DND-41 (cell line): ENCODE results near the gene POLE2.

Experiments used
- ATAC-seq: fragments of 200-7000 bp; cut with Tn5 transposase; 3 replicates; pipeline ENCODE4 v1.9.1; 2021; ENCODE audit warnings: low read depth; ENCODE audit not compliant: insufficient read depth
- DNase-seq: peaks from one replicate; pipeline ENCODE4 v3.0.0-alpha.2; 2020
- H2AFZ ChIP-seq: 2 replicates; pipeline ENCODE4 v1.6.0; 2012; ENCODE audit warnings: low read depth, low read length
- H3K27ac ChIP-seq: 2 replicates; pipeline ENCODE4 v1.5.1; 2012; ENCODE audit warnings: low read length, inconsistent platforms
- H3K27me3 ChIP-seq: fragments of 200-600 bp; sonication (generic); 2 replicates; pipeline ENCODE4 v1.6.0; 2012; ENCODE audit warnings: low read length, mild to moderate bottlenecking, inconsistent platforms; ENCODE audit not compliant: insufficient read depth, poor library complexity
- H3K36me3 ChIP-seq: 2 replicates; pipeline ENCODE4 v1.5.1; 2012; ENCODE audit warnings: low read length, inconsistent platforms; ENCODE audit not compliant: insufficient read depth
- H3K4me1 ChIP-seq: 2 replicates; pipeline ENCODE4 v1.5.1; 2012; ENCODE audit warnings: mild to moderate bottlenecking, low read length; ENCODE audit not compliant: insufficient read depth
- H3K4me2 ChIP-seq: 2 replicates; pipeline ENCODE4 v1.6.0; 2012; ENCODE audit warnings: mild to moderate bottlenecking, moderate library complexity, low read length, inconsistent platforms; ENCODE audit not compliant: insufficient read depth
- H3K4me3 ChIP-seq, 2 experiments: fragments of 200-600 bp in 1 of 2; shearing (Covaris generic) in 1 of 2; 2 replicates each; pipeline ENCODE4 v1.5.1; 2012 to 2016; ENCODE audit warnings: inconsistent platforms in 2 of 2, low read length in 2 of 2, mild to moderate bottlenecking in 2 of 2, low read depth in 1 of 2, moderate library complexity in 1 of 2
- H3K79me2 ChIP-seq: 2 replicates; pipeline ENCODE4 v1.6.0; 2012; ENCODE audit warnings: low read length, inconsistent platforms; ENCODE audit not compliant: insufficient read depth
- H3K9ac ChIP-seq: 2 replicates; pipeline ENCODE4 v1.6.0; 2012; ENCODE audit warnings: low read depth, mild to moderate bottlenecking, inconsistent platforms, low read length, moderate library complexity
- H3K9me3 ChIP-seq: 2 replicates; pipeline ENCODE4 v1.5.1; 2012; ENCODE audit warnings: low read length, moderate library complexity, mild to moderate bottlenecking, inconsistent platforms; ENCODE audit not compliant: insufficient read depth, severe bottlenecking
- H4K20me1 ChIP-seq: 2 replicates; pipeline ENCODE4 v1.6.0; 2012; ENCODE audit warnings: low read length; ENCODE audit not compliant: insufficient read depth
- EZH2 ChIP-seq: IDR thresholded peaks from 3 replicates; pipeline ENCODE4 v1.6.1; 2012; ENCODE audit warnings: borderline replicate concordance, low read depth, mild to moderate bottlenecking, moderate library complexity, low read length, inconsistent platforms; ENCODE audit not compliant: severe bottlenecking
- TF ChIP-seq, protein P1 (sequence below): IDR thresholded peaks from 2 replicates; pipeline ENCODE4 v1.5.1; 2012; ENCODE audit warnings: borderline replicate concordance, low read length, moderate library complexity, mild to moderate bottlenecking; ENCODE audit not compliant: poor library complexity, severe bottlenecking; ENCODE audit errors: extremely low read depth

The POLE2 gene

DNA sequence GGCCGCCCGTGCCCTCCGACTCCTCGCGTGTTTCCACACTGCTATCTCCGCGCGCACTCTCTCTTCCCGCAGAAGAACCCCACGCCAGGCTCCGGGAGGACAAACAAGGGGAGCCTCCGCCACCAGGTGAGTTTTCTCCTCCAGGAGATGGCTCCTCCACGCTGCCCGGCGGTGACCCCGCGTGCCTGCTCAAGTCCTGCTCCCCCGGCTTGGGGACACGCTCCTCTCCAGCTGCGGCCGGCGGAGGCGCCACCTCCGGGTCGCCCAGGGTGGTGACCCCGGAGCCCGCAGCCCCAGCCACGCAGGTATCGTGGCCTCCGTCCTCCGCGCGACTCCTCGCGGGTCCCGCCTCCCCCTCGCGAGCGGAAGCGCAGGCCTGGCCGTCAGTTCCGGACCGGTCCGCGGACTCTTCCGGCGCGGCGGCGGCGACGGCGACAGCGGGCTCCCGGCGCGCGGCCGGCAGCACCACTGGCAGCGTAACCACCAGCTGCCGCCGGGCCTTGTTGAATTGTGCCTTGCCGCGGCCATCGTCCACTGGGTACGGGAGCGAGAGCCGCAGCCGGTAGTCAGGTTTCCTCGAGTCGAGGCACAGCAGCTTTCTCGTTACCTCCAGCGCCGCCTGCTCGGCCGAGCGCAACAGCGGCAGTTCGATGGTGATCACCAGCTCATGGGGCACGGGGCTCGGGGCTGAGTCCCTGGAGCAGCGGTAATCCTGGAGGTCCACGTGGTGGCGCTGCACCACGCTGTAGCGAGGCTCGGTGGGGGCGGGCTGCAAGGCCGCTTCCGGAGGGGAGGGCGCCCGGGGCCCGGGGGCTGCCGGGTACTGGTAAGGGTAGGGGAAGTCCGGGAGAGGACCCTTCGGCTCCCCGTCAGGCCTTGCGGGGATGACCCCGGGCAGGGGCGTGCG, 54.1 kb downstream of the POLE2 start:
- H3K4me1 ChIP-seq: peaks cover 57% of the 10 kb centered on the region
- no peaks in the 10 kb centered on the region for H3K9me3 ChIP-seq
- H3K4me2 ChIP-seq: peak overlapping the region; percentile 90
- H3K9ac ChIP-seq: peak overlapping the region; percentile 90
- peak overlapping the region; percentile 95 for H2AFZ ChIP-seq
- TF ChIP-seq, protein P1, sequence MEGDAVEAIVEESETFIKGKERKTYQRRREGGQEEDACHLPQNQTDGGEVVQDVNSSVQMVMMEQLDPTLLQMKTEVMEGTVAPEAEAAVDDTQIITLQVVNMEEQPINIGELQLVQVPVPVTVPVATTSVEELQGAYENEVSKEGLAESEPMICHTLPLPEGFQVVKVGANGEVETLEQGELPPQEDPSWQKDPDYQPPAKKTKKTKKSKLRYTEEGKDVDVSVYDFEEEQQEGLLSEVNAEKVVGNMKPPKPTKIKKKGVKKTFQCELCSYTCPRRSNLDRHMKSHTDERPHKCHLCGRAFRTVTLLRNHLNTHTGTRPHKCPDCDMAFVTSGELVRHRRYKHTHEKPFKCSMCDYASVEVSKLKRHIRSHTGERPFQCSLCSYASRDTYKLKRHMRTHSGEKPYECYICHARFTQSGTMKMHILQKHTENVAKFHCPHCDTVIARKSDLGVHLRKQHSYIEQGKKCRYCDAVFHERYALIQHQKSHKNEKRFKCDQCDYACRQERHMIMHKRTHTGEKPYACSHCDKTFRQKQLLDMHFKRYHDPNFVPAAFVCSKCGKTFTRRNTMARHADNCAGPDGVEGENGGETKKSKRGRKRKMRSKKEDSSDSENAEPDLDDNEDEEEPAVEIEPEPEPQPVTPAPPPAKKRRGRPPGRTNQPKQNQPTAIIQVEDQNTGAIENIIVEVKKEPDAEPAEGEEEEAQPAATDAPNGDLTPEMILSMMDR: peak; percentile 92
- TF ChIP-seq EZH2: no peak
- H4K20me1 ChIP-seq: peaks cover 14% of the 10 kb centered on the region
- peak overlapping the region; percentile 83 for H3K27ac ChIP-seq
- H3K27me3 ChIP-seq: no peaks in the 10 kb centered on the region
- H3K4me3 ChIP-seq: peak overlapping the region; percentile 94 to 98
- DNase-seq: peak; percentile 95
- peaks cover 91% of the 10 kb centered on the region for H3K79me2 ChIP-seq
- ATAC-seq: peak; percentile 84
- H3K36me3 ChIP-seq: peaks cover 31% of the 10 kb centered on the region

DNA sequence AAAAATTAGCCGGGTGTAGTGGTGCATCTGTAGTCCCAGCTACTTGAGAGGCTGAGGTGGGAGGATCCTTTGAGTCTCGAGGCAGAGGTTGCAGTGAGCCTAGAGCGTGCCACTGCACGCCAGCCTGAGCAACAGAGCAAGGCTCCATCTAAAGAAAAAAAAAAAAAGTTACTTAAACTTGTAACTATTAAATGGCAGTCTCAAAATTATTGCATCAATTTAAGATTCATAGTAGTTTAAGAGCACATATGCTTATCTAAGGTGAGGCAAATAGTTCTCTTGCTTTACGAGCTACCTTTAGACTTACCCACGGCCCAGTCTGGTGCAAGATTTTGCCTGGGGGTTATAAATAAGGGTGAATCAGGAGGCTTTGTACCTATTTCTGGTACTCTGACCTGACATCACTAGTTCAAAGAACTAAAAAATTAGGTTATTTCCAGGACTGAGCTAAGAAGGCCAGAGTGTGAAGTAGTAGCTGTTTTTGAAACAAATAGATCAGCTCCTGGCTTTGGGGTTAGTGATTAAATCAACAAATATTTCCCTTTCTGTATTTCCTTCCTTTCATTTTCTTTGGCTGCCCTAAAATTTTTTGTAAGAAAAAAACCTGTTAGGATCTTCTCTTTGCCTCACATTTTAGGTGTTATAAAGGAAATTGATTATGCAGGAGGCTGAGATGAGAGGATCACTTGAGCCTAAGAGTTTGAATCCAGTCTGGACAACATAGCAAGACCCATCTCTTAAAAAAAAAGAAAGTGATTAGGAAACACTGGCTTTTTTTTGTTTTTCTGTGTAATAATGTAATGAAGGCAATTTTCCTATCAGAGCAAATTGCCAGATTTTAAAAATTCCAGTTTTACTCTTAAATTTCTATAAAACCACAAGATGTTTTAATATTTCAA, 63.8 kb downstream of the POLE2 start:
- ATAC-seq: no peak

DNA sequence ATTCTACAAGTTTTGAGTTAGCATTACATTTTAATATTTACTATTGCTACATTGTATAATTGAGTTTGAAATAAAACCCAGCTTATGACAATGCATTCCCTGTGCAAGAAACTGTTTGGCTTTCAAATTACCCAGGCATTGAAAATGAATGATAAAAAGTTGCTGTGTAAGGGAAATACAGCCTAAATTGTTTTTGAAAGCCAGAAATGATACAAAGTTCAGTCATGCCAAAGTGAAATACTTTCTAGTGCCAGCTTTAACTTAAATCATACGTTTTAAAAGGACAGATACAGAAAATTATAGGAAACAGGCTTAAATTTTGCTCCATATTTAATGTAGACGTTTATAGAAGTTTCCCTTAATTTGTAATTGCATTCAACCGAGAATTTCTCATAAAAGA, 64.6 kb downstream of the POLE2 start:
- Histone ChIP-seq H3K4me1 (peaks cover 50% of the 10 kb centered on the region), H3K79me2 (peaks cover 95% of the 10 kb centered on the region), H3K9me3 (no peaks in the 10 kb centered on the region), H3K4me2 (peak overlapping the region; percentile 90), H3K27me3 (no peaks in the 10 kb centered on the region), H2AFZ (no peak overlapping the region), H3K36me3 (peaks cover 49% of the 10 kb centered on the region), H3K27ac (no peak overlapping the region; the same call in 1 of the 2 replicates), H4K20me1 (peaks cover 21% of the 10 kb centered on the region), H3K9ac (peak overlapping the region; percentile 87), H3K4me3 (peak overlapping the region; percentile 67 to 72; a peak in 3 of 4 replicates)
- no peak for DNase-seq
- ATAC-seq: no peak
- TF ChIP-seq, protein P1: no peak
- no peak for TF ChIP-seq EZH2

More for the DNA sequence above, 63.8 kb downstream of the POLE2 start:
- Histone ChIP-seq H3K4me3 (0 out of 4 replicates have a peak overlapping the region, but pooled peaks of 1 of the 2 experiments have one; percentile 8), H3K4me1 (peaks cover 50% of the 10 kb centered on the region), H3K27ac (peak overlapping the region; percentile 40), H3K4me2 (peak overlapping the region; percentile 90), H3K27me3 (no peaks in the 10 kb centered on the region), H3K9ac (0 out of 2 replicates have a peak overlapping the region, but pooled peaks have one; percentile 17), H3K79me2 (peaks cover 94% of the 10 kb centered on the region), H3K36me3 (peaks cover 42% of the 10 kb centered on the region), H3K9me3 (no peaks in the 10 kb centered on the region), H2AFZ (no peak overlapping the region), H4K20me1 (peaks cover 18% of the 10 kb centered on the region)
- no peak for TF ChIP-seq EZH2
- TF ChIP-seq, protein P1: no peak
- no peak for DNase-seq
